UCSD-AML1 (cell line): Measurements from ENCODE around the gene SHF.

Experiments used
- DNase-seq: peaks from one replicate; lab custom pipeline; 2025; ENCODE audit not compliant: unreplicated experiment; lab: John Stamatoyannopoulos, UW

Gene SHF

DNA sequence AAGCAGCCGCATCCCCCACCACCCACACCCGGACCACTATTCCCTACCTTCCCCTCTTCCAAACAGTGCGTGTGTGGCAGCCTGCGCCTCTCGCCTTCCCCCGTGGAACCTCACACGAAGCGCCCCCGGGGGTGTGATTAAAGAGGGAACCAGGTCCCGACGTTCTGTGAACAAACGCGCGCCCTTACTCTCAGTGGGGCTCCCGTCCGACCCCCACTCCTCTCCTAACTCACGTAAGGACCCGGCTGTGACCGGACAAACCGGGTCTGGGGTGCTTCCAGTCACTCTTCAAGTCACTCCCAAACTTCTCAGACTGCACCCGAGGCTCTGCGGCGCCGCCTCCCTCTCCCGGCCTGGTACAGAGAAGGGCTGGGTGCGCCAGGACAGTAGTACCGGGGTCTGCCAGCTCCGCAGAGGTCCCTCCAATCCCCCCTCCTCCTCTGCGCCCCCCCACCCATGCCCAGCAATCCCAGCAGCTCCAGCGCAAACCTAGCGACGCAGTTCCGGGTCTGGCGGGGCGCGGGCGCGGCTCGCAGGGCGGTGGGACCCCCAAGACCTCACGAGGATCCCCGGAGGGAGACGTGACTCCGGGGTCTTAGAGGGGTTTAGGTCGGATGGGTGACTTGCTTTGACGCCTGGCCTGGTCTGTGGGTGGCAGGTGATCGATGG lies 58.7 kb downstream of the SHF start:
- DNase-seq: no peak

DNA sequence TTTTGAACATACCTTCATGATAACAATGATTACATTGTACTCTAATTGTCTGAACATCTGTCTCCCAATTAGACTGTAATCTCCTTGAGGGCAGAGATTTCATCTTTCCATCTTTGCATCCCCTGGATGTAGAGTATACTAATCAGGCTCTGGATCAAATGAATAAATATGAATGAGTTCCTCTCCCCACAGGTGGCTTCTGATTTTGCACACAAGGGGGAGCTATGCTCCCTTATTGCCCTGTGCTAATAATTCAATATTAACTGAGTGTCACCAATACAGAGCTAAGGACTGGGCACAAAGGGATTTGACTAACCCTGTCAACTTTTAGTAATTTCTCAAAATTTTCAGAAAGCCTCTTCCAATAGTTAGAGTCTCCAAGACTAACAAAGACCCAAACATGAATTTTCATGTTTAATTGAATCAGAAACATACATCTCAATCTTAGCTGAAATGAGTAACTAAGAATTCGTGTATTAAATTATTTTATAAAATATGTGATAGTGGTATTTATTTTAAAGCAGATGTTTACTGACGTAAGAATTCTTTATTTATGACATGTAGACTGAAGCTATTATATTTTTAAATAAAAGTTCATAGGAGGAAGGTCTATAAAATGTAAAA lies 61.1 kb downstream of the SHF start:
- DNase-seq: no peak

DNA sequence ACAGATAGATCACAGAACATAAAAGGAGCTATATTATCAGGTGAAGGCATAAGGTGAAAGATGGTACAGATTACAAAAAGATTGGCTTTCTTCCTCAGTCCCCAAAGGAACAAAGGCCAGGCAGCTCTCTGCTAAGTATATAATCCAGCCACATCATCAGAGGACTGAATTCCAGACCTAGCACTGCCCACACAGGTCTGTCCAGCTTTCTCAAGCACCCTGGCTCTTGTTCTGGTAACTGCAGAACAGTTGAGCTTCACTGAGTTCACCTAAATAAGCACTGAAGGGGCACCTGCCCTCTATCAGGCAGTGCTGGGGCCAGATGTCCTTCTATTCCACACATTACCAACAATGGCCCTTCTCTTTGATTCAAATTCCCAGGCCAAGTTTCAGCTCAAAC lies 64.4 kb downstream of the SHF start:
- no peak for DNase-seq

DNA sequence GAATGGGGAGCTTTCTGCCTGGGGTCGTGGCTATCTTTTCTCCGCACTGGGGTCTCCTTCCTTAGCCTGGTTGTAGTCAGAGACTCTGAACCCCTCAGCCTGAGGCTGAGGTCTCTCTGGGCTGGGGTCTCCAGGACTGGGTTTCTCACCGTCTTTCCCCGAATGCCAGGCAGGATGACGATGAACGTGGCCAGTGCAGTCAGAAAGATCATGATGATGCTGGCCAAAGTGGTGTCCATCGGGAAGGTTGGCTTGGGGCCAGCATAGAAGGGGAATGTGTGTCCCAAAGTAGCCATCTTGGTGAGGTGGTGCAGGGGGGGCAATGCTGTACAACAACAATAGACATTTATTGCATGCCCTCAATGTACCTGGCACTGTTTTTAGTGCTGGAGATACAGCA lies 65.0 kb downstream of the SHF start:
- DNase-seq: no peak

DNA sequence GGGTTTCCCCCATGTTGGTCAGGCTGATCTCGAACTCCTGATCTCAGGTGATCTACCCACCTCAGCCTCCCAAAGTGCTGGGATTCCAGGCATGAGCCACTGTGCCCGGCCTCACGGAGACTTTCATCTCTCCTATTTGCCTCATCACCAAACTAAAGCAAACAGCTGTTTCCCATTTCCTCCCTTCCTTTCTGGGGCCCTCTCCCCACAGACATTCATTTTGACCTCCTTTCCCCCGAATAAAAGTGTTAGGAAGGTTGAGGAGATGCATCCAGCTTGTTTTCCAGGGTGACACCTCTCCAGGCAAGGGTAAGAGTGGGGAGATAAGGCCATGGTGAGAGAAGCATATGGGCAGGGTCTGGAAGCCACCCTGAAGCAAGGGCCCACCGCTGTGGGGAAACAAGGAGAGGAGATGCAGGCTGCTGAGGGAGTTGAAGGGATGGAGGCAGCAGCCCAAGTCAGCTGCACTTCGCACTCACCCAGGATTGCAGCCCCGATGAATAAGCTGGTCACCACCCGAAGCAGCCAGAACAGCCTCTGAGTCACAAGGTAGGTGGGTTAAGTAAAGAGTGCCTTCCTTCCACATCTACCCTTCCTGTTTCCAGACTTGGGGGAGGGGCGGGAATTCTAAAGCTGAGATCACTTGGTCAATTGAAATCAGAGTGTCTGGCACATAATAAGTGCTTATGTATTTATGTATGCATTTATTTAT lies 65.9 kb downstream of the SHF start:
- DNase-seq: peak; percentile 14

DNA sequence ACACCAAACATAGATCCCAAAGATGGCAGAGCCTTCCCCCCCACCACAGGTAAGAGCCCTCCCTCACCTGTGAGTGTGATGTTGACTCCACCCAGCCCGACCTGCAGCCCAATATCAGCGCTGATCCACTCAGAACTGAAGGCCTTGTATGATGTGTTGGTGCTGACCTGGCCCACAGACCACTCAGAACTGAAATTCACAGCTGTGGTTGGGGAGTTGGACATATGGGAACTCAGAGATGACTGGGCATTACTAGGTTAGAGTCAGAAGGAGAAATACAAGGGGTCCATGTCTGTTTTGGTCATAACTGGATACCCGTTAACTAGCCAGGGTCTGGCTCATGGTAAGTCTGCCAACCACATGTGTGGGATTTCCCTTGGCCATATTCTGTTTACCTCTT lies 66.7 kb downstream of the SHF start:
- no peak for DNase-seq

DNA sequence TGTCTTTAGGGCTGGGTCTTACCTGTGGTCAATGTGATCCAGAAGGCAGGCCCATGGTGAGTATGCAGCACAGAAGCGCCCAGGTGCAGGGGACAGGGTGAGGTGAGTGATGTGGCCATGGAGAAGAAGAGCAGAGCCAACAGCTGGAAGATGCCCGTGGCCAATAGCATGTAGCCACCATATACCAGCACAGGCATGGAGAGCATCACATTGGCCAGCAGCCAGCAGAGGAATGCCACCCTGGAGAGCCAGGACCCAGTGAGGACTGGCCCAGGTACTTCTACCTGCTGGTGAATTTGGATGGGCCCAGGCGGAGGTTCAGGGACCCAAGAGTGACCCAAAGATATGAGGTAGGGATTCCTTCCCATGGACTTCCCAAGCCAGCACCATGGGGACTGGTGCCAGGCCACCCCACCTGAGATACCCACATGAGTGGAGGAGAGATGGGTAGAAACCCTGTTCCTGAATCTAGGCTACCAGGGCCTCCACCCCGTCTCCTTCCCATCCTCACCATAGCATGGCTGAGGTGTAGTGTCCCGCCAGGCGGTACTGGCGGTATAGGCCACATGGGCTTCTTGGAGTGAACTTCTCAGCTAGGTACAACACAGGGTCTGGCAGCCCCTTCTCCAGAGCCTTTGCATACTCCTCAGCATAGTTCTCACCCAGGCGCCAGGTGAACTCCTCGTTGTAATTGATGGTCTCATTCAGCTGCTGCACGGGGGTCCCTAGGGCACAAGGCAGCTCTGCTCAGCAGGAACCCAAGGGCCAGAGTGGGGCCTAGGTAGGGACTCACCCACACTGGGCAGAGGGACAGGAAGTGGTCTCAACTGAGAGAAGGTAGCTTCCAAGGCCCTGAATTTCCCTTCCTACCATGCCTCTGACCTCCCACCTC lies 67.4 kb downstream of the SHF start:
- no peak for DNase-seq

DNA sequence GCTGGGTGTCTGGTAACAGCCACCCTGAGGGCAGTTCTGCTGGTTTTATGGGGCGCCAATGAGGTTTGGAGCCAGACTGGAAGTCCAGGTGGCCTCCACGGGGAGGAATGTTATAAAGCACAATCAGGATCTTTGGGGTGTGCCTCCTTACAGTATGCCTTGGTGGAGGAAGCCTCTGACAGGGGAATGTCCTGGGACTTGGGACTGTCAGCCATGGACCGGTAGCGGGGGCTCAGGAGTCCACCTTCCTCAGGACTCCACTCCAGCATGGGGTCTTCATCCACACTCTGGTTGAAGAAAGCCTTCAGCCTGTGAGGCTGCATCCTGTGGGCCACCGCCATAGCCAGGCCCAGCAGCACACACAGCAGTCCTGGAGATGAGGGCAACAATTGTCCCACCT lies 68.8 kb downstream of the SHF start:
- no peak for DNase-seq

DNA sequence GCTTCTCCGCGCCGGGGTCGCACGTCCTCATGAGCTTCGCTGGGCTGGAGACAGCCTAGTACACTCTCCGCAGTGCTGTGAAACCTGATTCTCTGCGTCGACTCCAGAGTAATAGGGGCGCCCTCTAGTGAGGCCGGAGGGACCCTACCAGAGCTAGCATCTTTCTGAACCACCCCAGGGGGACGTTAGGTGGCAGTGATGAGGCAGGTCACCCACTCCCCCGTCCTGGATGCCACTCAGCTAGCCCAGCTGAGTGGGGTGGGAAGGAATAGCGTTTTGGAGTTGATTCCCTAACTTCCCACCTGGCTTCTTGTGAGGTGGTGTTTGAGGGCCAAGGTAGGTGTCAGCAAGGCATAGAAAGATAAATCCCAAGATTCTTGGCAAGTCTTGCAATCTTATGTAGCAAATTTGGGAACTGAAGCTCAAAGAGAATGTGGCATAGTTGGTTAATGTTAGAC lies 69.6 kb downstream of the SHF start:
- DNase-seq: peak; percentile 81

DNA sequence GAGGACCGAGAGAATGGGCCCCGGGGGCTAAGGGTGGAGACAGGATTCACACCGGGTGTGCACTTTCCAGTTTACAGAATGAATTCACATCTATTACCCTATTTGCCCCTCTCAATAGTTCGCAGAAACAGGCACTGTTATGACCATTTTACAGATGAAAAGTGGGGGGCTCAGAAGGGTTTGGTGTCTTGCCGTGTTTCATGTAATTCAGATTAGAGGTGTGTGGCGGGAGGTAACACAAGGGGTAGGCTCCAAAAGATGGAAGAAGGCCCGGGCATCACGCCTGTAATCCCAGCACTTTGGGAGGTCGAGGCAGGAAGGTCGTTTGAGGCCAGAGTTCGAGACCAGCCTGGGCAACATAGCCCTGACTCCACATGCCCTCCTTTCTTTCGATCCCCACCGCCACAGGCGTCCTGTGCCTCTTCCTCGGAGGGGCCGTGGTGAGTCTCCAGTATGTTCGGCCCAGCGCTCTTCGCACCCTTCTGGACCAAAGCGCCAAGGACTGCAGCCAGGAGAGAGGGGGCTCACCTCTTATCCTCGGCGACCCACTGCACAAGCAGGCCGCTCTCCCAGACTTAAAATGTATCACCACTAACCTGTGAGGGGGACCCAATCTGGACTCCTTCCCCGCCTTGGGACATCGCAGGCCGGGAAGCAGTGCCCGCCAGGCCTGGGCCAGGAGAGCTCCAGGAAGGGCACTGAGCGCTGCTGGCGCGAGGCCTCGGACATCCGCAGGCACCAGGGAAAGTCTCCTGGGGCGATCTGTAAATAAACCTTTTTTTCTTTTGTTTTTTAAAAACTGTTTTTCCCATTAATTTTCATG lies 70.2 kb downstream of the SHF start:
- DNase-seq: no peak
